H1 (cell line): ENCODE measurements around the gene ANKRD11. TPM values are rescaled to one million over a fixed set of nuclear protein-coding genes. Genes with fewer than 3 reads are reported as not detected.
A peak's percentile ranks its signal among the peaks of the same experiment; 100 is the strongest.

Experiments
- CTCF ChIA-PET: fragments of 300-600 bp; sonication (Branson Sonifier 250); formaldehyde crosslinking; loops from one replicate; lab custom pipeline; 2021; ENCODE audit not compliant: partially characterized antibody; lab: Charles Lee
- POLR2A ChIA-PET: fragments of 300-600 bp; sonication (Branson Sonifier 250); formaldehyde crosslinking; loops from one replicate; lab custom pipeline; 2021; ENCODE audit warnings: inconsistent platforms; ENCODE audit not compliant: partially characterized antibody; lab: Charles Lee
- DNase-seq, 2 experiments: peaks; one replicate each; pipeline versions ENCODE4 v3.0.0 to v3.0.0-alpha.2; 2010 to 2022; ENCODE audit warnings: low spot score in 2 of 2, low read depth in 1 of 2, mixed read lengths in 1 of 2
- FAIRE-seq: peaks from 2 replicates; lab custom pipeline; 2011; peaks lifted over from hg19 to GRCh38; lab: Jason Lieb, UNC
- H2AFZ ChIP-seq: 2 replicates; pipeline ENCODE4 v1.8.1; 2012; ENCODE audit warnings: low read length, inconsistent platforms
- H2AK5ac ChIP-seq: 2 replicates; pipeline ENCODE4 v1.6.1; 2013; ENCODE audit warnings: low read depth, low read length
- H2BK120ac ChIP-seq: replicated peaks from 2 replicates; pipeline ENCODE3; 2013; ENCODE audit warnings: low read depth, low read length, inconsistent platforms
- H2BK12ac ChIP-seq: 2 replicates; pipeline ENCODE4 v1.6.1; 2013; ENCODE audit warnings: low read depth, low read length
- H2BK15ac ChIP-seq: 2 replicates; pipeline ENCODE4 v1.6.1; 2013; ENCODE audit warnings: low read length
- H2BK20ac ChIP-seq: 2 replicates; pipeline ENCODE4 v1.6.1; 2013; ENCODE audit warnings: low read length
- H2BK5ac ChIP-seq: 2 replicates; pipeline ENCODE4 v1.6.1; 2013; ENCODE audit warnings: low read depth, low read length
- H3K14ac ChIP-seq: 2 replicates; pipeline ENCODE4 v1.6.1; 2013; ENCODE audit warnings: inconsistent platforms; ENCODE audit not compliant: insufficient read length
- H3K18ac ChIP-seq: 2 replicates; pipeline ENCODE4 v1.6.1; 2013; ENCODE audit warnings: low read length; ENCODE audit errors: extremely low read depth
- H3K23ac ChIP-seq: 2 replicates; pipeline ENCODE4 v1.6.1; 2013; ENCODE audit warnings: inconsistent platforms; ENCODE audit not compliant: insufficient read length
- H3K23me2 ChIP-seq: 2 replicates; pipeline ENCODE4 v1.6.1; 2013; ENCODE audit warnings: low read depth, low read length
- H3K27ac ChIP-seq: 2 replicates; pipeline ENCODE4 v1.6.1; 2011; ENCODE audit warnings: low read depth, low read length, inconsistent platforms
- H3K27me3 ChIP-seq, 4 experiments: replicated peaks in 1 of 4; 1 replicate in 1 of 4; 2 replicates in 3 of 4; pipeline versions ENCODE4 v1.6.1 to v1.8.1; 2011 to 2013; ENCODE audit warnings: low read length in 3 of 4, mild to moderate bottlenecking in 3 of 4, inconsistent platforms in 2 of 4, mixed read lengths in 2 of 4, moderate library complexity in 1 of 4; ENCODE audit not compliant: control insufficient read depth in 3 of 4, insufficient read depth in 3 of 4; ENCODE audit errors: extremely low read depth in 1 of 4
- H3K36me3 ChIP-seq, 4 experiments: 2 replicates each; pipeline versions ENCODE4 v1.6.1 to v1.8.1; 2011 to 2013; ENCODE audit warnings: mild to moderate bottlenecking in 4 of 4, low read length in 3 of 4, moderate library complexity in 2 of 4, control low read depth in 1 of 4, inconsistent platforms in 1 of 4; ENCODE audit not compliant: insufficient read depth in 4 of 4, control insufficient read depth in 2 of 4
- H3K4ac ChIP-seq: replicated peaks from 2 replicates; pipeline ENCODE3; 2013; ENCODE audit warnings: low read length, low read depth, mixed read lengths, inconsistent platforms; ENCODE audit not compliant: insufficient read length
- H3K4me1 ChIP-seq, 4 experiments: replicated peaks in 1 of 4; 1 replicate in 1 of 4; 2 replicates in 3 of 4; pipeline versions ENCODE4 v1.6.1 to v1.8.1; 2011 to 2013; ENCODE audit warnings: low read length in 3 of 4, inconsistent platforms in 2 of 4, mixed read lengths in 1 of 4; ENCODE audit not compliant: insufficient read depth in 4 of 4, control insufficient read depth in 3 of 4
- H3K4me2 ChIP-seq, 2 experiments: 2 replicates each; pipeline versions ENCODE4 v1.6.1 to v1.8.1; 2011 to 2013; ENCODE audit warnings: low read depth in 2 of 2, low read length in 2 of 2, control low read depth in 1 of 2, inconsistent platforms in 1 of 2, mild to moderate bottlenecking in 1 of 2; ENCODE audit not compliant: insufficient read depth in 1 of 2
- H3K4me3 ChIP-seq, 4 experiments: fragments of 200-600, 300-600 bp in 1 of 4; sonication (generic), shearing (Covaris generic), sonication (Bioruptor Twin) in 1 of 4; 2 replicates each; pipeline versions ENCODE4 v1.5.1 to v1.8.1; 2011 to 2016; ENCODE audit warnings: low read length in 4 of 4, low read depth in 3 of 4, control low read depth in 2 of 4, inconsistent platforms in 2 of 4, mild to moderate bottlenecking in 2 of 4, mixed read lengths in 1 of 4, moderate library complexity in 1 of 4; ENCODE audit not compliant: insufficient read depth in 2 of 4; ENCODE audit errors: extremely low read depth in 1 of 4
- H3K56ac ChIP-seq: replicated peaks from 2 replicates; pipeline ENCODE3; 2013; ENCODE audit warnings: low read depth, mild to moderate bottlenecking, mixed read lengths, low read length, inconsistent platforms; ENCODE audit not compliant: insufficient read length
- H3K79me1 ChIP-seq: 2 replicates; pipeline ENCODE4 v1.6.1; 2013; ENCODE audit warnings: low read depth, low read length, control low read depth
- H3K79me2 ChIP-seq, 2 experiments: 2 replicates each; pipeline versions ENCODE4 v1.6.1 to v1.8.1; 2012 to 2013; ENCODE audit warnings: low read length in 2 of 2, mild to moderate bottlenecking in 2 of 2, inconsistent platforms in 1 of 2; ENCODE audit not compliant: insufficient read depth in 2 of 2, control insufficient read depth in 1 of 2
- H3K9ac ChIP-seq, 4 experiments: replicated peaks in 1 of 4; 1 replicate in 1 of 4; 2 replicates in 3 of 4; pipeline versions ENCODE4 v1.6.1 to v1.8.1; 2011 to 2013; ENCODE audit warnings: low read depth in 3 of 4, low read length in 3 of 4, control low read depth in 2 of 4, mild to moderate bottlenecking in 2 of 4, moderate library complexity in 2 of 4, inconsistent platforms in 1 of 4; ENCODE audit errors: extremely low read depth in 1 of 4
- H3K9me3 ChIP-seq, 2 experiments: 2 replicates each; pipeline versions ENCODE4 v1.6.1 to v1.8.1; 2012 to 2013; ENCODE audit warnings: mild to moderate bottlenecking in 2 of 2, moderate library complexity in 2 of 2, control low read depth in 1 of 2, inconsistent platforms in 1 of 2, low read depth in 1 of 2, low read length in 1 of 2, mixed read lengths in 1 of 2; ENCODE audit not compliant: insufficient read depth in 2 of 2
- H4K20me1 ChIP-seq, 2 experiments: replicated peaks in 1 of 2; 2 replicates each; pipeline versions ENCODE3 to v1.8.1; 2011 to 2013; ENCODE audit warnings: inconsistent platforms in 2 of 2, low read length in 2 of 2, mild to moderate bottlenecking in 1 of 2; ENCODE audit not compliant: insufficient read depth in 2 of 2, control insufficient read depth in 1 of 2
- H4K5ac ChIP-seq: 2 replicates; pipeline ENCODE4 v1.6.1; 2013; ENCODE audit warnings: low read length, low read depth, mixed read lengths, inconsistent platforms; ENCODE audit not compliant: insufficient read length
- H4K8ac ChIP-seq: 2 replicates; pipeline ENCODE4 v1.8.0; 2013; ENCODE audit warnings: mild to moderate bottlenecking, moderate library complexity, low read length, inconsistent platforms; ENCODE audit not compliant: insufficient read depth; ENCODE audit errors: extremely low read depth
- H4K91ac ChIP-seq: replicated peaks from 2 replicates; pipeline ENCODE3; 2013; ENCODE audit warnings: low read length, mixed read lengths, inconsistent platforms; ENCODE audit not compliant: insufficient read length
- ASH2L ChIP-seq: fragments of 200-600, 300-600 bp; sonication (generic); IDR thresholded peaks from one replicate; pipeline ENCODE4 v1.7.1; 2017; ENCODE audit warnings: low read length
- CEBPB ChIP-seq: IDR thresholded peaks from 2 replicates; pipeline ENCODE4 v1.6.1; 2012; ENCODE audit warnings: low read depth, low read length
- POLR2A ChIP-seq, 2 experiments: IDR thresholded peaks; 1 replicate in 1 of 2; 2 replicates in 1 of 2; pipeline ENCODE4 v1.6.1; 2011; ENCODE audit warnings: low read depth in 2 of 2, low read length in 2 of 2, mild to moderate bottlenecking in 2 of 2; ENCODE audit errors: control extremely low read depth in 1 of 2
- POU5F1 ChIP-seq: IDR thresholded peaks from 2 replicates; pipeline ENCODE4 v1.6.1; 2011; ENCODE audit warnings: low read depth, mild to moderate bottlenecking, low read length, moderate library complexity
- RNF2 ChIP-seq: fragments of 200-900, 300-1000 bp; sonication (generic); IDR thresholded peaks from 2 replicates; pipeline ENCODE4 v1.7.1; 2016; ENCODE audit warnings: borderline replicate concordance, low read depth, mild to moderate bottlenecking, antibody characterized with exemption, low read length; ENCODE audit not compliant: poor library complexity, severe bottlenecking; ENCODE audit errors: missing control alignments
- SP4 ChIP-seq: IDR thresholded peaks from 2 replicates; pipeline ENCODE4 v1.6.1; 2012; ENCODE audit warnings: low read length, inconsistent platforms
- USF2 ChIP-seq: IDR thresholded peaks from 2 replicates; pipeline ENCODE4 v1.6.1; 2011; ENCODE audit warnings: low read length, improper control_type of control experiment
- ZNF274 ChIP-seq: IDR thresholded peaks from 2 replicates; pipeline ENCODE4 v1.7.0; 2012; ENCODE audit warnings: low read length, borderline replicate concordance; ENCODE audit errors: extremely low read depth
- WGBS, 2 experiments: shearing (Covaris generic) in 1 of 2; methylation state at CpG; one replicate each; pipeline versions ENCODE4 v1.1.6 to v1.1.7; 2013 to 2015; ENCODE audit warnings: low lambda C conversion rate in 2 of 2, mixed read lengths in 2 of 2, inconsistent platforms in 1 of 2, low coverage in 1 of 2, missing lambda C conversion rate in 1 of 2; ENCODE audit not compliant: insufficient replicate concordance in 2 of 2, insufficient coverage in 1 of 2, insufficient read length in 1 of 2; ENCODE audit errors: extremely low coverage in 1 of 2, missing lambda C conversion rate in 1 of 2; 5-methylcytosine and 5-hydroxymethylcytosine counted together
- polyA plus RNA-seq, 7 experiments: library from polyadenylated mRNA; depleted of rRNA in 3 of 7; stranded (reverse) in 5 of 7; unstranded in 2 of 7; fragments of >200 nt in 5 of 7; fragments of 200-250 nt in 2 of 7; gene quantifications; 1 replicate in 5 of 7; 2 replicates in 1 of 7; 4 replicates in 1 of 7; pipeline versions ENCODE4 v1.2.1 to v1.2.3, GENCODE V29; 2011 to 2013; ENCODE audit warnings: missing spikeins in 2 of 7, mixed read lengths in 2 of 7
- total RNA-seq: library from RNA; stranded (reverse); fragmentation: NEBNext Ultra II Directional; extraction: Animal tissue kit (Norgen Biotek cat#: 25700); gene quantifications from 2 replicates; pipeline ENCODE4 v1.2.1, GENCODE V29; 2021
- TF ChIP-seq, protein P1 (sequence below): IDR thresholded peaks from 2 replicates; pipeline ENCODE4 v1.6.1; 2012; ENCODE audit warnings: inconsistent platforms

Gene ANKRD11
- total and polyA plus RNA-seq, 2 of the 8 experiments (the other 6 are each of a cell fraction or from before 2014, with no cell fraction given), result 46.5 to 142 TPM

- Histone ChIP-seq H3K9ac (peak overlapping the region in 2 of 4 experiments; percentile 2 to 45; a peak in 2 of 7 replicates), H2BK20ac (peak overlapping the region; percentile 88), H2BK12ac (peak overlapping the region; percentile 99), H3K23ac (no peak overlapping the region), H2BK120ac (peak overlapping the region; percentile 13), H2BK5ac (peak overlapping the region; percentile 99), H3K56ac (no peak overlapping the region), H4K20me1 (peaks cover 25 to 30% of the 10 kb centered on the region in 2 experiments), H3K27me3 (no peaks in the 10 kb centered on the region), H2BK15ac (peak overlapping the region; percentile 99), H3K79me1 (peaks cover 13% of the 10 kb centered on the region), H3K4me2 (peak overlapping the region; percentile 71 to 74), H3K18ac (peak overlapping the region; percentile 82), H3K79me2 (peaks cover 0 to 58% of the 10 kb centered on the region in 2 experiments; a peak in 2 of 4 replicates), H4K5ac (peak overlapping the region; percentile 55), H3K4ac (peak overlapping the region; percentile 61), H2AFZ (no peak overlapping the region), H4K8ac (peak overlapping the region; percentile 87), H4K91ac (peak overlapping the region; percentile 99), H3K36me3 (peaks cover 9 to 16% (median 12%) of the 10 kb centered on the region in 4 experiments; a peak in 6 of 8 replicates), H3K23me2 (peaks cover 2% of the 10 kb centered on the region; the same call in 1 of the 2 replicates), H2AK5ac (peak overlapping the region; percentile 92), H3K4me1 (peaks cover 16 to 62% (median 57%) of the 10 kb centered on the region in 4 experiments), H3K9me3 (no peaks in the 10 kb centered on the region), H3K14ac (no peak overlapping the region), H3K27ac (peak overlapping the region; percentile 72), H3K4me3 (peak overlapping the region in 1 of 4 experiments; percentile 35; a peak in 2 of 8 replicates)
- FAIRE-seq (no peak), DNase-seq (no peak)
- 87% methylated on average over 13 of the region's 13 CpGs; no CpG with 5 or more reads in 1 of the 2 experiments for WGBS, 2 experiments
- TF ChIP-seq, protein P1, sequence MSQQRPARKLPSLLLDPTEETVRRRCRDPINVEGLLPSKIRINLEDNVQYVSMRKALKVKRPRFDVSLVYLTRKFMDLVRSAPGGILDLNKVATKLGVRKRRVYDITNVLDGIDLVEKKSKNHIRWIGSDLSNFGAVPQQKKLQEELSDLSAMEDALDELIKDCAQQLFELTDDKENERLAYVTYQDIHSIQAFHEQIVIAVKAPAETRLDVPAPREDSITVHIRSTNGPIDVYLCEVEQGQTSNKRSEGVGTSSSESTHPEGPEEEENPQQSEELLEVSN, result no peak
- TF ChIP-seq USF2 (no peak), ZNF274 (no peak), SP4 (no peak), POLR2A (IDR thresholded peaks at IDR 0.05; ENCODE audit: control extremely low read depth in 1 of 2, low read depth in 2 of 2, low read length in 2 of 2) (no peak), ASH2L (no peak), RNF2 (no peak), CEBPB (no peak), POU5F1 (no peak)
- POLR2A ChIA-PET, result interaction anchor here (1.2 to 4.1 kb wide), 5 partner anchors 10 to 216 kb away, joined by 4 to 15 read pairs (median 6); partner anchors contain the start of gene SPG7
- CTCF ChIA-PET, result interaction anchor here (0.7 to 4.2 kb wide), 9 partner anchors 17 to 1720 kb away, joined by 3 to 42 read pairs (median 6); no protein-coding TSS in a partner anchor
These were observed 198.6 kb downstream of the ANKRD11 start for GRCh38 chr16:89291776-89292175.
